Testis (tissue), 3 donors: ENCODE measurements around the gene CD109. TPM values are rescaled to one million over a fixed set of nuclear protein-coding genes. Genes with fewer than 3 reads are reported as not detected.

ENCODE experiments used
- DNase-seq: peaks from one replicate; pipeline ENCODE4 v3.0.0-alpha.2; 2019
- H3K27ac ChIP-seq, 2 donors: fragments of 200-600 bp; sonication (generic); one replicate each; pipeline ENCODE4 v1.5.1; 2019
- H3K27me3 ChIP-seq: fragments of 200-600 bp; sonication (generic); one replicate; pipeline ENCODE4 v1.5.1; 2019
- H3K36me3 ChIP-seq: fragments of 200-600 bp; sonication (generic); one replicate; pipeline ENCODE4 v1.5.1; 2017; ENCODE audit warnings: low read depth; ENCODE audit errors: missing control alignments
- H3K4me1 ChIP-seq: fragments of 200-600 bp; sonication (generic); one replicate; pipeline ENCODE4 v1.5.1; 2019
- H3K4me3 ChIP-seq, 2 donors: fragments of 200-600 bp; sonication (generic); one replicate each; pipeline ENCODE4 v1.5.1; 2017 to 2019
- H3K9me3 ChIP-seq: fragments of 200-600 bp; sonication (generic); one replicate; pipeline ENCODE4 v1.5.1; 2017
- CTCF ChIP-seq, 3 experiments: fragments of 450-650 bp in 2 of 3; fragments of 200-600 bp in 1 of 3; sonication (generic) in 1 of 3; IDR thresholded peaks; one replicate each; pipeline ENCODE4 v1.5.1; 2016 to 2019; ENCODE audit warnings: antibody characterized with exemption in 3 of 3, mild to moderate bottlenecking in 2 of 3, moderate library complexity in 1 of 3
- POLR2A ChIP-seq: fragments of 450-650 bp; IDR thresholded peaks from one replicate; pipeline ENCODE4 v1.6.1; 2017; ENCODE audit warnings: antibody characterized with exemption, mild to moderate bottlenecking, moderate library complexity
- WGBS, 2 donors: methylation state at CpG; one replicate each; pipeline ENCODE4 v1.1.5; 2018; 5-methylcytosine and 5-hydroxymethylcytosine counted together
- intact Hi-C: fragments of 100-400 bp; cut with DNase I; formaldehyde crosslinking; loops from one replicate; pipeline ENCODE4 v1.15.1; 2023; ENCODE audit warnings: low total_unique reads
- polyA plus RNA-seq: library from polyadenylated mRNA; stranded (reverse); fragments of 350-450 nt; fragmentation: Illumina TruSeq; extraction: RNeasy Lipid Tissue Mini Kit (QIAGEN cat#74804); gene quantifications from one replicate; pipeline ENCODE4 v1.2.3, GENCODE V29; 2014; ENCODE audit warnings: low read depth, low replicate concordance; ENCODE audit not compliant: insufficient read depth
- total RNA-seq, 2 donors: library from RNA; depleted of rRNA; stranded (reverse); fragments of >200 nt; gene quantifications; one replicate each; pipeline ENCODE4 v1.2.3, GENCODE V29; 2016

Gene CD109
- total and polyA plus RNA-seq, 3 donors from 2014 or later, result 4.0 to 7.0 (median 5.4) TPM

- H3K9me3 ChIP-seq, result no peaks in the 10 kb centered on the region
- no peaks in the 10 kb centered on the region for H3K36me3 ChIP-seq
- H3K4me3 ChIP-seq, result no peak overlapping the region
- WGBS, 2 donors, result 83 to 85% methylated on average over 6 of the region's 6 CpGs
- intact Hi-C loops, result no loop called here
- H3K27ac ChIP-seq, result no peak overlapping the region
- H3K4me1 ChIP-seq, result no peaks in the 10 kb centered on the region
- no peak for TF ChIP-seq POLR2A
- TF ChIP-seq CTCF (IDR thresholded peaks at IDR 0.05), result no peak
- DNase-seq, result no peak
- H3K27me3 ChIP-seq, result no peaks in the 10 kb centered on the region
Measured at GRCh38 chr6:73791336-73791735, 95.3 kb downstream of the CD109 start.

GRCh38 chr6:73792738-73793137 lies 96.7 kb downstream of the CD109 start:
- intact Hi-C loops, result no loop called here
- TF ChIP-seq CTCF (IDR thresholded peaks at IDR 0.05), result no peak
- no peak for TF ChIP-seq POLR2A
- Histone ChIP-seq H3K27me3 (no peaks in the 10 kb centered on the region), H3K4me3 (no peak overlapping the region), H3K9me3 (no peaks in the 10 kb centered on the region), H3K4me1 (no peaks in the 10 kb centered on the region), H3K27ac (no peak overlapping the region), H3K36me3 (no peaks in the 10 kb centered on the region)
- no peak for DNase-seq
- WGBS, 2 donors, result 76 to 85% methylated on average over 2 of the region's 2 CpGs

GRCh38 chr6:73796881-73797280 lies 100.9 kb downstream of the CD109 start:
- no peaks in the 10 kb centered on the region for H3K27me3 ChIP-seq
- 79% methylated on average over 4 of the region's 4 CpGs for WGBS, 2 donors

GRCh38 chr6:73797861-73798260 lies 101.9 kb downstream of the CD109 start:
- 92 to 97% methylated on average over 6 of the region's 6 CpGs for WGBS, 2 donors
- Histone ChIP-seq H3K4me1 (no peaks in the 10 kb centered on the region), H3K27ac (no peak overlapping the region), H3K27me3 (no peaks in the 10 kb centered on the region), H3K9me3 (no peaks in the 10 kb centered on the region), H3K4me3 (no peak overlapping the region), H3K36me3 (no peaks in the 10 kb centered on the region)
- no peak for DNase-seq
- TF ChIP-seq CTCF (IDR thresholded peaks at IDR 0.05) (no peak), POLR2A (no peak)
- intact Hi-C loops, result no loop called here

More at GRCh38 chr6:73796881-73797280, 100.9 kb downstream of the CD109 start:
- H3K4me3 ChIP-seq, result no peak overlapping the region
- no peak for DNase-seq
- intact Hi-C loops, result no loop called here
- no peak overlapping the region for H3K27ac ChIP-seq
- no peaks in the 10 kb centered on the region for H3K36me3 ChIP-seq
- H3K9me3 ChIP-seq, result no peaks in the 10 kb centered on the region
- H3K4me1 ChIP-seq, result no peaks in the 10 kb centered on the region
- TF ChIP-seq CTCF (IDR thresholded peaks at IDR 0.05) (no peak), POLR2A (no peak)

- Histone ChIP-seq H3K4me1 (no peaks in the 10 kb centered on the region), H3K4me3 (no peak overlapping the region), H3K9me3 (no peaks in the 10 kb centered on the region), H3K27me3 (no peaks in the 10 kb centered on the region), H3K36me3 (no peaks in the 10 kb centered on the region), H3K27ac (no peak overlapping the region)
- DNase-seq, result no peak
- TF ChIP-seq CTCF (IDR thresholded peaks at IDR 0.05) (no peak), POLR2A (no peak)
- intact Hi-C loops, result no loop called here
- WGBS, 2 donors, result 55 to 77% methylated on average over 2 of the region's 2 CpGs
Measured at GRCh38 chr6:73798592-73798991, 102.6 kb downstream of the CD109 start.
